NOMO-1 (cell line): ENCODE results near the gene HOXA1.

ENCODE experiments used
- DNase-seq, 2 experiments: peaks; one replicate each; lab custom pipeline; 2025; ENCODE audit not compliant: unreplicated experiment in 2 of 2; lab: John Stamatoyannopoulos, UW

HOXA1 gene

DNA sequence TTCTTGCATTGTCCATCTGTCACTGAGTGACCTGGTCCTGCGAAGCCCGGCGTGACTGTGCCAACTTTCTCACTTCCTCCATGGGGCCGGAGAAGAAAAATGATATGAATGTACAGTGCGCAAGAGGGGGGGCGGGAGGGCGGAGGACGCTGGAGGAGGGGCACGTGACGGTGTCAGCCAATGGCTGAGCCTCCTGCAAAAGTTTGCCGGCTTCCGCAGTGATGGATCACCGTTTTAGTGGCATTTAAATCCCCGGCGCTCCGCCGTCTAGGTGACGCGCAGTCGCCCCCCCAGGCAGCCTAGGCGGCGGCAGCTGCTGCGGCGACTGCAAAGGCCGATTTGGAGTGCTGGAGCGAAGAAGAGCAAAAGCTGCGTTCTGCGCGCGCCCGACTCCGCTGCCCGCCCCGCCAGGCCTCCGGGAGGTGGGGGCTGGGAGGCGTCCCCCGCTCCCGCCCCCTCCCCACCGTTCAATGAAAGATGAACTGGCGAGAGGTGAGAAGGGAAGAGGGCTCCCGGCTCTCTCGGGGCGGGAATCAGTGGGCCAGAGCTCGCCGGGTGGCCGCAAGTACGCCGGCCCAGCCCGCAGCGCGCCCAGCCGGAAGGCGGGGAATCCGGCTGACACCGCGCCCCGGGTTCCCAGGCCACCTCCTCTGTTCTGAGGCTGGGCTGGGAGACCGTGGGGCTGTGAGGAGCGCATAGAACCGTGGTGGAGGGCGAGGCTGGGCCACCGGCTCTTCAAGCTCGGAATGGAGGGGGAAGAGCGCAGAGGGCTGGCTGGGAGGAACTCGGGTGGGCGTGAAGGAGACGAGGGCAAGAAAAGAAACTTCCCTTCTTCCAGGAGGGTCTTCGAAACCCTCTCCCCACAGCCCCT, at the start of gene HOXA1:
Gene HOXA1 (minus strand): TSS at position 104 of the 871 bp plus-strand sequence. CDS start 88 bp downstream, at position 16.
- DNase-seq: peak; percentile 91 to 95

DNA sequence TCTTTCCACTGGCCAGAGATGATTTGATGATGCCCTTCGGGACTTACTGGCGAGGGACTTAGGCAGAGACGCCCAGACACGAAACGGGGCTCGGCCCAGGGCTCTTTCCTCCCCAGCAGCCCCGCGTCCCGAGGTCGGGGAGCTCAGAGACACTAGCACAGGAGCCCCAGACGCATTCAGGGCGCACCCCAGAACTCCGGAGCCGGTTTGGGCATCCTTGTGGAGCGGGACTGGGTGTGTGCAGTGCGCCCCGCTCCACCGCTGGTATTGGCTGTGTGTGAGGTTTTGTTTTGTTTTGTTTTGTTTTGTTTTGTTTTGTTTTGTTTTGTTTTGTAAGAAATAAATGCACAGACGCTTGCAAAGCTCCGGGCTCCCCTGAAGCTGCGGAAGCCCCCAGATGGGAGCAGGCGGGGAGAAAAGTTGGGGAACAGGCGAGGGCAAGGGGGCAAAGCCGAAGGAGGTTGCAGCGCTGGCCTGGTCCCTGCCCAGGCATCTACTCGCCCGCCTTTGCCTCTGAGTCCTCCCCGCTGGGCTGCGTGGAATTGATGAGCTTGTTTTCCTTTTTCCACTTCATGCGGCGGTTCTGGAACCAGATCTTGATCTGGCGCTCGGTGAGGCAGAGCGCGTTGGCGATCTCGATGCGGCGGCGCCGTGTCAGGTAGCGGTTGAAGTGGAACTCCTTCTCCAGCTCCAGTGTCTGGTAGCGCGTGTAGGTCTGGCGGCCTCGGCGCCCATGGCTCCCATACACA, 49.5 kb upstream of the HOXA1 start:
- no peak for DNase-seq

DNA sequence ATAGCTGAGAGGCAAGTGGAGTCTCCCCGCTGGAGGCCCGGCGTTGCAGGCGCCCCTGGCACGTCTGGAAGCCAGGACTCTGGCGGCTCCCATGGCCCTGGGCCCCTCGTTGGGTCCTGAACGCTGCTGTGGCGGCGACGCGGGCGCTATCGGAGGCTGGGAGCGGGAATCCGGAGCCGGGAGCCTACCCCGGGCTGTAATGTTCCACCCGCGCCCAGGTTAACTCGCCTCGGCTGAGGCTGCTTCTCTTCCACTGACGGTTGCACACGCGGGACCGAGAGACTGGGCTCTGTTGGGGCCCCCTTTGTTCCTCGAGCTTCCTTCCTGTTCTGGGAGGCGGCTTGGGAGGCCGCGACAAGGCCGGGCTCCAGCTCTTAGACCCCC, 49.0 kb upstream of the HOXA1 start:
- DNase-seq: no peak

DNA sequence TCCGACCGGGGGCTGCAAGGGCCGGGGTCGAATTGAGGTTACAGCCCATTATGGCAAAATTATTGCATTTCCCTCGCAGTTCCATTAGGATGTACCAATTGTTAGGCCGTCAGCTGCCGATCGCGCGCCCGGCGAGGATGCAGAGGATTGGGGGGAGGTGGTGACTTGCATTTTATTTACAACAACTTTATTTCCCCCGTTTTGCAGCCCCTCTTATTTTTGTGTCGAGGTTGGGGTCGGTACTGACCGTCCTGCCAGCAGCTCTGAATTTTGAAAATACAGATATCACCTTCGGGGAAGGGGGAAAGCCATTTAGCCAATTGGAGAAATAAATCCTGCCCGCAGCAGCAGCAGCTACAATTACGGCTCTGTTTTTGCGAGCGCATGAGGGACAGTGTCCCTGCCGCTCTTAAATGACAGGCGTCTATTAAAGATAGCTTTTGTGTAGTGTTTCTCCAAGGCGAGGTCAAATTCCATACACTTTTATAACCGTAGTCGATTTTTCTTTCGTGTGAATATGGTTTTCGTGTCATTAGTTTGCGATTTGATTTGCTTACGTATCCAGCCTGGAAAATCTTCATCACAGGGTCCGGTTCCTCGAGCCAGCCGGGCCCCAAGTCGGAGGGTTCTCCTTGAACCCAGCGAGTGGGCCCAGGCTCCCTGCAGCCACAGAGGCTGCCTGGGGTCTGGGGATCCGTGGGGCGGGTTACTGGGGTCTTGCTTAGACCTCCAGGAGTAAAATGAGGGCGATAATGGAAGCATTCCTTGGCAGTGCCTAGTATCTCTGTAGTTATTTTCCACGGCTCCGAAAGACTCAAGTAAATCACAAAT, 48.4 kb upstream of the HOXA1 start:
- no peak for DNase-seq

DNA sequence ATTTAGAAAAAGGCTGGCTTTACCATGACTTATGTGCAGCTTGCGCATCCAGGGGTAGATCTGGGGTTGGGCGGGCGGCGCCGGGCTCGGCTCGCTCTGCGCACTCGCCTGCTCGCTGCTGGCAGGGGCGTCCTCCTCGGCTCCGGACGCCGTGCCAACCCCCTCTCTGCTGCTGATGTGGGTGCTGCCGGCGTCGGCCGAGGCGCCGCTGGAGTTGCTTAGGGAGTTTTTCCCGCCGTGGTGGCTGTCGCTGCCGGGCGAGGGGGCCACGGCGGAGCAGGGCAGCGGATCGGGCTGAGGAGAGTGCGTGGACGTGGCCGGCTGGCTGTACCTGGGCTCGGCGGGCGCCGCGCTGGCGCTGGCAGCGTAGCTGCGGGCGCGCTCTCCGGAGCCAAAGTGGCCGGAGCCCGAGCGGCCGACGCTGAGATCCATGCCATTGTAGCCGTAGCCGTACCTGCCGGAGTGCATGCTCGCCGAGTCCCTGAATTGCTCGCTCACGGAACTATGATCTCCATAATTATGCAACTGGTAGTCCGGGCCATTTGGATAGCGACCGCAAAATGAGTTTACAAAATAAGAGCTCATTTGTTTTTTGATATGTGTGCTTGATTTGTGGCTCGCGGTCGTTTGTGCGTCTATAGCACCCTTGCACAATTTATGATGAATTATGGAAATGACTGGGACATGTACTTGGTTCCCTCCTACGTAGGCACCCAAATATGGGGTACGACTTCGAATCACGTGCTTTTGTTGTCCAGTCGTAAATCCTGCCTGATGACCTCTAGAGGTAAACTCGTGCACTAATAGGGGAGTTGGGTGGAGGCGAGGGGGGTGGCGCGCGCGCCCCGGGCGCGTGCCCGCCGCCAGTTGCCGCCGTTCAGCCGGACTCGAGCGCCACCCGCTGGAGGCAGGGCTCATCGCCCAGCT, 47.5 kb upstream of the HOXA1 start, which contains the start of gene HOXA5:
Gene HOXA5 (minus strand): TSS at position 659 of the 927 bp plus-strand sequence. CDS start 74 bp downstream, at position 585.
- no peak for DNase-seq

DNA sequence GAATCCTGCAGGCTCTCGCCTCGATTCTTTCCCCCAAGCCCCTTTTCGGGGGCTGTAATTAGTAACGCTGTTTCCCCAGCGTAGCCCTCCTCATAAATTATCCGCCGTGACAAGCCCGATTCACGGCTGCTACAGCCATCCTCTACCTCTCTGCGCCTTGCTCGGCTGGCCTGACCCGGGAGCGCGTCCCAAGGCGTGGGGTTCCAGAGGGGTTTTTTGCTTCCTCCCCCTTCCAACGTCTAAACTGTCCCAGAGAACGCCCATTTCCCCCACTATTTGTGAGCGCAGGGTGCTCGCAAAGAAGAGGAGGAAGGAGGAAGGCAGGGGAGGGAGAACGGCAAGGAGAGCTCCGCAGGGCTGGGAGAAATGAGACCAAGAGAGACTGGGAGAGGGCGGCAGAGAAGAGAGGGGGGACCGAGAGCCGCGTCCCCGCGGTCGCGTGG, 46.8 kb upstream of the HOXA1 start:
- no peak for DNase-seq

DNA sequence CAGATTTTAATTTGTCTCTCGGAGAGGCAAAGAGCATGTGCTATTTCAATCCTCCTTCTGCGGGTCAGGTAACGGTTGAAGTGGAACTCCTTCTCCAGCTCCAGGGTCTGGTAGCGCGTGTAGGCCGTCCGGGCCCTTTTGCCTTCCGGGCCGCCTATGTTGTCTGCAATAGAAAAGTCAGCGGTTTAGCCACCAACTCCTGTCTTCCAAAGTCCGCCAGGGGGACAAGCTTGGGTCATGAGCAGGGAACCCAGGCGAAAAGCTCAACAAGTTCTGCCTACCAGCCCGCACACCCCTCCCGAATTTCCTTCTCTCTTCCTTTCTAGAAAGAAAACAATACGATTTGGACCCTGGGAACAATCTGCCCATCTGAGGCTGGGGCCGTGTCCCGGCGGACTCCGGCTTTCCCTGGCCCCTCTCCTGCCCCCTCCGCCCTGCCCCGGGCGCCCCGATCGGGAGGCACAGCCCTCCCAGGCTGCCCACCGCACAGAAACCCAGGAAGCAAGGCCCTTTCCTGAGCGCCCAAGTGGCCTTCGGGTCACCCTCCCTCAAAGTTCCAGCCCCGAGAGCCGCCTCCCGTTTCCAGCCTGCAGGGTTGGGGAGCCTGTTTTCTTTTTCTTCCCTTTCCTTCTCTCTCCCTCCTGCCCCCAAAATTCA, 46.3 kb upstream of the HOXA1 start:
- no peak for DNase-seq

DNA sequence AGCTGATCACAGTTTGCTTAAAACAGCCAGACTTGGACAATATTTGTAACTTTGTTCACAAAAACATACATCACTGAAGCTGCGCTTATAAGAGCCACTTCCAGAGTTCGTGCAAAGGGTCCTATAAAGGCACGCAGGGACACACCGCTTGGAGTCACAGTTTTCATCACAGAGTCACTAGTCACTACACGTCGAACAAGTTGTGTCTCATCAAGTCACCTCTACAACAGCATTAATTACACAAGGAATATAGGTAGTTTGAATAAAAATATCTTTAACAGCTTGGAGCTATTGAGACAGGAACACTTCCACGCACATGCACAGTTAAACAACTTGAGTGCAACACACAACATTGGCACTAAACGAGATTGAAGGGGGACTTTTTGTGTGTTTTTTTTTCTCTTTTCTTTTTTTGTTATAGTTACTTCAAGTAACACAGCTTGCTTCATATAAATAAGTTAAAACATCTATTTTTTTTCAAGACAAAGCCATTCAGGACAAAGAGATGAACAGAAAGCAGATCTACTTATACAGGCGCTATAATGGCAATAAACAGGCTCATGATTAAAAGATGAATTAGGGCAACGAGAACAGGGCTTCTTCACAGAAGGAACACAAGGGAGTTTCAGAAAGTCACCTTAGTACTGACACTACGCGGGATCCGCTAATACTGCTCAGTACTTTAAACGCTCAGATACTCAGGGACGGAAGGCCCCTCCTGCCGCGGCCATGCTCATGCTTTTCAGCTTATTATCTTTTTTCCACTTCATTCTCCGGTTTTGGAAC, 45.5 kb upstream of the HOXA1 start:
- DNase-seq: no peak

DNA sequence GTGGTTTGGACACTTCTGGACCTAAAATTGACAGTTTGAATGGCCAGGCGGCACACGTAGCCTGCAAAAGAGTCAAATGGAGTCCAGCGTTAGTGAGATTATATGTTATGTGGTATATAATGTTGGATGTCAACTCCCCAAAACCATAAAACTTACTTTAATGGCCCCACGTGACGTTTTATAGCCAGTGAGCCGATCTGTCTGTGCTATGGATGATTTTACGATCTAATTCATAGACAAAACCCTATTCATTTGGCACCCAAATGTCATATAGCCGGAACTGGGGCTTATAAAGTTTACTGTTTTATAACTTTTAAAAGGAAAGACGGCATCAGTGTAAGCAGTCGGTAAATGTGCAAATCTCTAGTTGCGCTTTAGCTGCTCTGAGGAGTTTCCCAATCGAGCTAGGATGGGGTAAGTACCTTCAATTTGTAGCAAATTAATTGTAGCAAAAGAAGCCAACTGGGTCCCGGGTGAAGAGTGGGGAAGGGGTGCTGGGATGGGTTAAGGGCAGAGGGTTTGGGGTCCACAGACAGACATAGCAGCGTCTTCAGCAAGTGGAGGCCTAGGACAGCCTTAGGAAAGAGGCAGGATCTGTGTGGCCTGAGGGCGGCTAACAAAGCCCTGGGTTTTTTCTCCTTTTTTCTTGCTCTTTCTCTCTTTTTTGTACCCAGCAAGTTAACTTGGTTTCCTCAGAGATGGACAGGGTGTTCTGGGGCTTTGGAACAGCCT, 44.5 kb upstream of the HOXA1 start:
- no peak for DNase-seq

DNA sequence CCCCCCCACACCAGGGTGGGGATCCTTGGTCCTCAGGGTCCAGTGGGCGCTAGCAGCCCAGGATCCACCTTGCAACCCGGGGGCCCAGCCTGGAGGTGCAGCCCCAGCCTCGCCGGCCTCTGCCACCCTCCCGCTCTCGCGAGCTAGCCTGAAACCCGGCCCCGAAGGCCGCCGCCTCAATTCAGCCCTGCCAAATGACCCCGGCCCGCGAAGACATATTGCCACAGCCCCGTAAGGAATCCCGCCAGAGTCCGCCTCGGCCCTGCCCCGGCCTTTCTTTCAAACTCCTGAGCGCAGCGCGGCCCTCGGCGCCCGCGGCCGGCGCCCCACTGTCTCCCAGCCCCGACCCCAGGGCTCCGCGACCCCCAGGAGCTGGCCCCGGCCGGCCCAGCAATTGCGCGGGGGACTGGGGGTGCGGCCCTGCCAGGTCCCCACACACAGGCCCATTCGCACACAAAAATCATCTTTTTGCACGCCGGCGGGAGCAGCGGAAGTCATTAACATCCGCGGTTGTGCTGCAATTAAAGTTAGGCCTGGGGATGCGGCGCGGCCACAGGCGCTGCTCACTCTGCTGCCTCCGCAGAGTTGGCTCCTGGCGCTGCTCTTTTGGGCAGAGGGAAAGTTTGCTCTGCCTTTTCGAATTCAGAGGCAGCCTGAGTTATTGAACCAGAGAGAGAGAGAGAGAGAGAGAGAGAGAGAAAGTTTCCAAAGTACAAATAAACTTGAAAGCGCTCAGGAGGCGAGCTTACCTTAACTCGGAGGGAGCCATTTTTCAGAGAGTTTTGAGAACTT, 43.7 kb upstream of the HOXA1 start:
- no peak for DNase-seq

DNA sequence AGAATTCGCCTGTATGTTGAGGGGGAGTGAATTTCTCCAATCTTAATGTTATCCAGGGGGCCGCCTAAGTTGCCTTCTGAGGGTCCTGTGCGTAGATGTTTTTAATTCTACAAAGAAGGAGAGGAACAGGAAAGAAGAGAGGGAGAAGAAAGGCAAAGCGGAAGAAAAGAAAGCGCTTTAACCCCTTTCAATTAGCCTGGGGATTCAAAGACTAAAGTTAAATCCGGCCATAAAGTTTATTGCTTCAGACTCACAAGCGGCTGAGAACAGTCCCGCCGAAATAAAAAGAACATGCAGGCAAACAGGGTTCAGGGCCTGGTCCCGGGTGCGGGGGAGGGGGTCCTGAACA, 43.2 kb upstream of the HOXA1 start:
- no peak for DNase-seq

DNA sequence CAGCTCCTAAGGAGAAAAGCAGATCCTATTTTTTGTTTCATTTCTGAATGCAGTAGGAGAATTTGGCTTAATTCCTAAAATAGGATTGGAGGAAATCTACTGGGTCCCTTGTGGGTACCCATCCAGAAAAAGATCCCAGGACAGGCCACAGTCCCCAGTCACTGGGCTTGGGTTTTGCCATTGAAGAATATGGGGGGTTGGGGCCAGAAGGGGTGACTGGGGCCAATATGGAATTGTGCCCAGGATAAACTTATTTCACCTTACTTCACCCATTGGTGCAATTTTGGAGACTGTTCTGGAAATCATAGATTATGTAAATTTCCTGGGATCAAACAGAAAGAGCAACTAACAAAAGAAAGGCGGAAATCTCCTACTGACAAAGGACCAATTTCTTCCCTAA, 42.7 kb upstream of the HOXA1 start:
- no peak for DNase-seq

DNA sequence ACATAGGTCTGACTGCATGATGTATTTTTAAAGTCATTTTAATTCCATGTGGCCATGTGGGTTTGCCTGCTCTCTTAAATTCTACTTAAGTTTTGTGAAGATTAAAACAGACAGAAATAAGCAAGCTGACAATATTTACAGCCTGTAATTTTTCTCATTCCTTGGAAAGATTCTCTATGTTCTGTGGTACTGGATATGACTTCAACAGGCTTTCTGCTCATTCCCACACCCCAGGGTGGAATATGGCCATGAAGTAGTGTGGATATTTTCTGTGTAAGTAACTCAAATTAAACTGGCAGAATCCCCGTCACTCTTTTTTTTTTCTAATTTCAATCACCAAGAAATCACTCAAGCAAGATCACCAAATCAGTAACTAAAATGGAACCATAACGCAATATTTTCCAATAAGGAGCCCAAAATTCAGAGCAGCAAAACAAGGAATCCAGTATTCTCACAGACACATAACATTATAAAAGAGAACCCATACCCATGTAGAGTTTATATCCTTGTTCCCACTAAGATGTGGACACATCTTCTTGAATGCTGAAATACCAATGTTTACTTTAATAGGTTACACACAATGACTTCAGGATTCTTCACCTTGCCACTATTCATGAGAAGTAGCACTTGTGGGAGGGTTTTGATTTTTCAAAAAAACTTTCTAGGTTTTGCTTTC, 42.0 kb upstream of the HOXA1 start:
- no peak for DNase-seq

DNA sequence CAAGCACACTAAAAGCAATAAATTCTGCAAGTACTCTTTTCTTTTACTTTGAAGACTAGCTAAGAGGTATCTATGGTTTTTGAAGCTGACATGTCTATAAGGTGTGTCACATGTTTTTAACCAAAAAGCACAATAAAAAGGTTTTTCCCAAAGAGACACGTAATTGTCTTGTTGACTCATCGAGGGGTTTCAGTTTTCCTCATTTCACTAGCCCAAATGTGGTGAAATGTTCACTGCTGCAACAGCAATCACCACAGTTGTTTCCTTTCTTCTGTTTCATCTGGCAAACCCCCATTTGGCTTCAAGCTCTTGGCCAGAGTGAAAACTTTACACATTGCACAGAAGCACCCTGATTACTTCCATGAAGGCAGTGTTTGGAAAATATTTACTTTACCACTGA, 38.6 kb upstream of the HOXA1 start:
- DNase-seq: peak in 1 of 2 experiments; percentile 44

DNA sequence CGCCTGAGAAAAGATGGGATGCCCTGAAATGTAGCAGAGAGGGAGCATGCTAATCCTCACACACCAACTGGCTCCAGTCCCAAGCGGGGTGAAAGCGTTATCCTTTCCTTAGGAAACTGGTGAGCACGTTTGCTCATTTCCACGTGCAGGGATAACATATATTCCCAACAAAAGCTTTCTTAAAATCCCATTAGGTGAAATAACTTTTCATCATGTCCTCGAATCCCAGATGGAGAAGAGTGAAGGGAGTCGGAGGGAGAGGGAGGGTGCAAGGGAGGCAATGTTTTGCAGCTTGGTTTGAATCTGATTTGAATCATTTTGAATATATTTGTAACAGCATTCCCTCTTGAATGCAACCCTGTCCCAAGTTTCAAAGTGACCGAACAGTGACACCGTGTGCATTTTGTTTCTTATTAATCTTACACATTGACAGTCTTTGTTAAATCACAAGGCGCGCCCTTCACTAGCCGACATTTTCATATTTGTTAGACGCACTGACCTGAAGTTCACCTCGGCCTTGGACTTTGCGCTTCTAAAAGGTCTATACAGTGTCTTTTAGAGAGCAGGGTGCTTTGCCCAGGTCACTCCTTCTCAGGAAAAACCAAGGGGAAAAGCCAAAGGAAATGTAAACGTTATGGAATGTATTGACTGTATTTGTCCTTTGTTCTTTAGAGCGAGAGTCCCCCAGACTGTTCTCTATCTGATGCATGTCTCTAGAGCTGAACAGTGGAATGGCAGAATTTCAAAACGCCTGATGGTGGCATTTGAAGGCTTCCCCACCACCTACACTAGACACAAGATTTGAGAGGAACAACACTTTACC, 37.8 kb upstream of the HOXA1 start:
- no peak for DNase-seq

DNA sequence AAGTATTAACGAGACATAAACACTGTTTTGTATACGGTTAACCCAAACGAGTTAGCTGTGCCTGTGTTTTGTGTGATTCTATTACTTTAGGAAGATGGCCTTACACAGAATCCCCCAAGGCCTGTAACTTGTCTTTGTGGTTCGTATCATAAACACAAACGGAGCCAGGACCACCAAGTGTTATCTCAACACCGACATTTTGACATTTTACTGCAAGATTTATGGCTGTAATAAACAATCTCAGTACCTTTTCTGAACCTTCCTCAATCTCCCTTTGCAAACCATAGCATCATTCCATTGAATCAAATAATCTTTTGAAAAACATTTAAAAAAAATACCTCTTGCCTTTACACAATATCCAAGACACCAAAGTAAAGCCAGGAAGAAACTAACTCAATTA, 37.2 kb upstream of the HOXA1 start:
- DNase-seq: no peak
